NCI-H69 (cell line): ENCODE results near the gene UBR2.
"Not testable (repeated sequence)": the region's sequence is repeated elsewhere in the genome, so short reads cannot be mapped to it uniquely, and the experiment has no call there.

Experiments used
- DNase-seq: peaks from one replicate; lab custom pipeline; 2025; lab: John Stamatoyannopoulos, UW

UBR2 gene

GRCh38 chr6:42618686-42619085 is 54.9 kb downstream of the UBR2 start:
- DNase-seq: no peak

GRCh38 chr6:42619963-42620362 is 56.1 kb downstream of the UBR2 start:
- DNase-seq: no peak

GRCh38 chr6:42624601-42625000 is 60.8 kb downstream of the UBR2 start:
- no peak for DNase-seq

- DNase-seq: no peak
These were observed 63.2 kb downstream of the UBR2 start for GRCh38 chr6:42627044-42627443.

GRCh38 chr6:42627674-42628073 is 63.8 kb downstream of the UBR2 start:
- DNase-seq: no peak

- no peak for DNase-seq
These were observed 64.8 kb downstream of the UBR2 start for GRCh38 chr6:42628604-42629003.

GRCh38 chr6:42629845-42630244 is 66.0 kb downstream of the UBR2 start:
- no peak for DNase-seq

- DNase-seq: no peak
These were observed 73.9 kb downstream of the UBR2 start for GRCh38 chr6:42637681-42638080.

GRCh38 chr6:42642794-42643193 is 79.0 kb downstream of the UBR2 start:
- no peak for DNase-seq

GRCh38 chr6:42644211-42644610 is 80.4 kb downstream of the UBR2 start:
- DNase-seq: no peak

GRCh38 chr6:42652024-42652746 is 88.4 kb downstream of the UBR2 start:
- DNase-seq: no peak

- no peak for DNase-seq
These were observed 90.0 kb downstream of the UBR2 start for GRCh38 chr6:42653851-42654250.

GRCh38 chr6:42659806-42660205 is 96.0 kb downstream of the UBR2 start:
- no peak for DNase-seq

GRCh38 chr6:42661540-42662153 is 97.8 kb downstream of the UBR2 start:
- peak; percentile 80 for DNase-seq

- no peak for DNase-seq
These were observed 100.9 kb downstream of the UBR2 start for GRCh38 chr6:42664718-42665117.

GRCh38 chr6:42674368-42674767 is 110.5 kb downstream of the UBR2 start:
- not testable (repeated sequence) for DNase-seq

- no peak for DNase-seq
These were observed 111.0 kb downstream of the UBR2 start for GRCh38 chr6:42674780-42675179.

GRCh38 chr6:42679358-42679757 is 115.5 kb downstream of the UBR2 start:
- no peak for DNase-seq

- DNase-seq: no peak
These were observed 124.5 kb downstream of the UBR2 start for GRCh38 chr6:42688281-42688680.

- DNase-seq: no peak
These were observed 125.5 kb downstream of the UBR2 start for GRCh38 chr6:42689371-42689770.

GRCh38 chr6:42690151-42690702 is 126.4 kb downstream of the UBR2 start:
- no peak for DNase-seq

- DNase-seq: no peak
These were observed 127.0 kb downstream of the UBR2 start for GRCh38 chr6:42690872-42691271.

- peak; percentile 26 for DNase-seq
These were observed 128.5 kb downstream of the UBR2 start for GRCh38 chr6:42692137-42692911.
